Hepatocyte (in vitro differentiated cells): ENCODE results near the gene RABL6. TPM values are rescaled to one million over a fixed set of nuclear protein-coding genes. Genes with fewer than 3 reads are reported as not detected.
A peak's percentile ranks its signal among the peaks of the same experiment; 100 is the strongest.
"Not testable (repeated sequence)": the region's sequence is repeated elsewhere in the genome, so short reads cannot be mapped to it uniquely, and the experiment has no call there.

Experiments
- DNase-seq: peaks from one replicate; pipeline ENCODE4 v3.0.0-alpha.2; 2016; ENCODE audit warnings: low spot score
- H2AFZ ChIP-seq: fragments of 200-600 bp; sonication (generic); 2 replicates; pipeline ENCODE4 v1.6.0; 2016; ENCODE audit warnings: antibody characterized with exemption, mild to moderate bottlenecking
- H3K27ac ChIP-seq: fragments of 200-600 bp; sonication (generic); 2 replicates; pipeline ENCODE4 v1.5.1; 2016; ENCODE audit warnings: mild to moderate bottlenecking
- H3K27me3 ChIP-seq: fragments of 200-600 bp; sonication (generic); 2 replicates; pipeline ENCODE4 v1.6.1; 2016
- H3K36me3 ChIP-seq: fragments of 200-600 bp; sonication (generic); replicated peaks from 2 replicates; pipeline ENCODE4 v1.5.1; 2016; ENCODE audit warnings: low read depth; ENCODE audit not compliant: insufficient read depth
- H3K4me1 ChIP-seq: fragments of 200-600 bp; sonication (generic); 2 replicates; pipeline ENCODE4 v1.5.1; 2016; ENCODE audit warnings: mild to moderate bottlenecking, moderate library complexity; ENCODE audit not compliant: insufficient read depth
- H3K4me2 ChIP-seq: fragments of 200-600 bp; sonication (generic); 2 replicates; pipeline ENCODE4 v1.6.0; 2016
- H3K4me3 ChIP-seq: fragments of 200-600 bp; sonication (generic); 2 replicates; pipeline ENCODE4 v1.5.1; 2016; ENCODE audit warnings: mild to moderate bottlenecking
- H3K79me2 ChIP-seq: fragments of 200-600 bp; sonication (generic); 2 replicates; pipeline ENCODE4 v1.6.0; 2017; ENCODE audit warnings: mild to moderate bottlenecking
- H3K9me2 ChIP-seq: fragments of 200-600 bp; sonication (generic); replicated peaks from 2 replicates; pipeline ENCODE4 v1.6.0; 2017; ENCODE audit warnings: mild to moderate bottlenecking; ENCODE audit not compliant: insufficient read depth
- H3K9me3 ChIP-seq: fragments of 200-600 bp; sonication (generic); 2 replicates; pipeline ENCODE4 v1.5.1; 2016; ENCODE audit warnings: low read depth, mild to moderate bottlenecking
- H4K20me1 ChIP-seq: fragments of 200-600 bp; sonication (generic); 2 replicates; pipeline ENCODE4 v1.6.0; 2016; ENCODE audit warnings: mild to moderate bottlenecking; ENCODE audit not compliant: insufficient read depth, poor library complexity, severe bottlenecking
- EZH2 ChIP-seq: fragments of 200-600 bp; sonication (generic); IDR thresholded peaks from 2 replicates; pipeline ENCODE4 v1.6.1; 2016; ENCODE audit warnings: antibody characterized with exemption, mild to moderate bottlenecking, borderline replicate concordance
- EZH2phosphoT487 ChIP-seq: fragments of 200-600 bp; sonication (generic); IDR thresholded peaks from one replicate; pipeline ENCODE4 v1.6.1; 2018; ENCODE audit warnings: antibody characterized with exemption, mild to moderate bottlenecking, low read depth, moderate library complexity; ENCODE audit not compliant: unreplicated experiment, severe bottlenecking
- WGBS: methylation state at CpG from one replicate; pipeline ENCODE4 v1.1.6; 2016; ENCODE audit warnings: low lambda C conversion rate; ENCODE audit errors: missing lambda C conversion rate; 5-methylcytosine and 5-hydroxymethylcytosine counted together
- polyA plus RNA-seq: library from polyadenylated mRNA; unstranded; fragments of >200 nt; fragmentation: Nextera tagmentation; extraction: Ambion mirVana; gene quantifications from 2 replicates; pipeline ENCODE4 v1.2.1, GENCODE V29; 2016
- total RNA-seq: library from RNA; depleted of rRNA; stranded (reverse); fragments of >200 nt; gene quantifications from 2 replicates; pipeline ENCODE4 v1.2.3, GENCODE V29; 2014
- TF ChIP-seq, protein P1 (sequence below): fragments of 200-600 bp; sonication (generic); IDR thresholded peaks from 2 replicates; pipeline ENCODE4 v1.5.1; 2016; ENCODE audit warnings: antibody characterized with exemption, mild to moderate bottlenecking; ENCODE audit not compliant: poor library complexity

Gene RABL6
- total and polyA plus RNA-seq, 2 experiments from 2014 or later: 72.3 to 103 TPM

DNA sequence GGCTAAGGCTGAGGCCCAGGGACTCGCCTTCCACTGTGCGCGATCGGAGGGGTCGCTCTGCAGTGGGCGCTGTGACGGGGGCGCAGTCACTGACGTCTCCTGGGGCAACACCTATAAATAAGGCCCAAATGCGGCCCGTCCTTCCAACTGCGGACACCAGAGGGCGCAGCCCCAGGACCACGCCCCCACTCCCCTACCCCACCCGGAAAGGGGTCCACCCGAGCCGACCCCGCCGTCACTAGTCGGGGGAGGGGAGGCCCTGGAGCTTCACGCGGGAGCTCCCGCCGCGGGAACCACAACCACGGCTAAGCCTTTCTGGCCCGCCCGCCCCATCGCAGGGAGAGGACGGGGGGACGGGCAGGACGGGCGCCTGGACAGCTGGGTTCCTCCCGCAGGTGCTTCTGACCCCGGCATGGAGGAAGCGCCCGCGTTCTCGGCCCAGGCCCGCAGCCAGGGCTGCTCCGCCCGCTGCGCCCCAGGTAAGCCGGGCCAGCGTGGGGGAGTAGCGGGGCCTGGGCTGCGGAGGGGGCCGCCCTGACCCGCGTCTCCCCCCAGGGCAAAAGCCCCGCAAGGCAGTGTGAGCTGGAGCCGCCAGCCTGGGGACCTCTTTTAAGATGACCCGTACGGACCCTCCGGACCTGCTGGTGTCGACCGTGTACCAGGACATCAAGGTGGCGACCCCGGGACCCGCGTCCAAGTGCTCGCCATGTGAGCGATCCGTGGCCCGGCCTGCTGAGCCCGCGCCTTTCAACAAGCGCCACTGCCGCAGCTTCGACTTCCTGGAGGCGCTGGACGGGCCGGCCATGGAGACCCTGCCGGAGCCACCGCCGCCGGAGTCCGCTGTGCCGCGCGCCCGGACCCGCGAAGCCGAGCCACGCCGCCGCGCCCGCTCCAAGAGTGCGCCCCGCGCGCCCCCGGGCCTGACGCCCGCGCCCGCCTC is 36.3 kb downstream of the RABL6 start:
- WGBS: 69% methylated on average over 25 of the region's 99 CpGs
- DNase-seq, H3K9me3 ChIP-seq, H3K27ac ChIP-seq, H3K79me2 ChIP-seq, H3K27me3 ChIP-seq, H3K4me3 ChIP-seq, H3K9me2 ChIP-seq, H4K20me1 ChIP-seq, H3K36me3 ChIP-seq, H2AFZ ChIP-seq: not testable (repeated sequence)
- Histone ChIP-seq H3K4me1 (peaks cover 37% of the 10 kb centered on the region), H3K4me2 (peak overlapping the region; percentile 97)
- TF ChIP-seq, protein P1, sequence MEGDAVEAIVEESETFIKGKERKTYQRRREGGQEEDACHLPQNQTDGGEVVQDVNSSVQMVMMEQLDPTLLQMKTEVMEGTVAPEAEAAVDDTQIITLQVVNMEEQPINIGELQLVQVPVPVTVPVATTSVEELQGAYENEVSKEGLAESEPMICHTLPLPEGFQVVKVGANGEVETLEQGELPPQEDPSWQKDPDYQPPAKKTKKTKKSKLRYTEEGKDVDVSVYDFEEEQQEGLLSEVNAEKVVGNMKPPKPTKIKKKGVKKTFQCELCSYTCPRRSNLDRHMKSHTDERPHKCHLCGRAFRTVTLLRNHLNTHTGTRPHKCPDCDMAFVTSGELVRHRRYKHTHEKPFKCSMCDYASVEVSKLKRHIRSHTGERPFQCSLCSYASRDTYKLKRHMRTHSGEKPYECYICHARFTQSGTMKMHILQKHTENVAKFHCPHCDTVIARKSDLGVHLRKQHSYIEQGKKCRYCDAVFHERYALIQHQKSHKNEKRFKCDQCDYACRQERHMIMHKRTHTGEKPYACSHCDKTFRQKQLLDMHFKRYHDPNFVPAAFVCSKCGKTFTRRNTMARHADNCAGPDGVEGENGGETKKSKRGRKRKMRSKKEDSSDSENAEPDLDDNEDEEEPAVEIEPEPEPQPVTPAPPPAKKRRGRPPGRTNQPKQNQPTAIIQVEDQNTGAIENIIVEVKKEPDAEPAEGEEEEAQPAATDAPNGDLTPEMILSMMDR: peak; percentile 48

DNA sequence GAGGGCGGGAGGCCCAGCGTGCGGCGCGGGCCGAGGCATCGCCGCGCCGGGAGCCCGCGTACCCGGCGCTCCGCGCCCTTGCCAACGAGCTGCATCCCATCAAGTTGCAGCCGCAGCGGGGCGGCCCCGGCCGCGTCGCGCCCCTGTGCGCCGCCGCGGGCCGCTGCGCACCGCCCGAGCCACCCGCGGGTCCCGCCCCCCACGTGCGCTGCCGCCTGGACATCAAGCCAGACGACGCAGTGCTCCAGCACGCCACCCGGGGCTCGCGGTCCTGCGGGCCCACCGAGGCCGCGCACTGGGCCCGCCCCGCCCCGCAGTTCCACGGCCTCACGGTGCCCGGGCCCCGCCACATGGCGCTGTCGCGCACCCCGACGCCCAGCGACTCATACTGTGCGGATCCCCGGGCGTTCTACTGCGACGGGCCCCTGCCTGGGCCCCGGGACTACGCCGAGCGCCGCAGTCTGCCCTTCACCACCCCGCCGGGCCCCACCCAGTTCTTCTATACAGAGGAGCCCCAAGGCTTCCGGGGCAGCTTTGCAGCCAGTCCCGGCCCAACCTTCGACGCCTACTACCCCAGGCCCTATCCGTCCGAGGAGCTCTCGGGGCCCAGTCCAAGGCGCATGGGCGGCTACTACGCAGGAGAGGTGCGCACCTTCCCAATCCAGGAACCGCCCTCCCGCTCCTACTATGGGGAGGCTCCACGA is 37.2 kb downstream of the RABL6 start:
- peaks cover 35% of the 10 kb centered on the region for H3K4me1 ChIP-seq
- no peak overlapping the region for H3K4me2 ChIP-seq
- H3K36me3 ChIP-seq: no peaks in the 10 kb centered on the region
- H4K20me1 ChIP-seq: peaks cover 3% of the 10 kb centered on the region
- H3K79me2 ChIP-seq: peaks cover 3% of the 10 kb centered on the region
- WGBS: 93% methylated on average over 29 of the region's 88 CpGs
- H3K9me3 ChIP-seq: no peaks in the 10 kb centered on the region
- no peak overlapping the region for H3K27ac ChIP-seq
- no peak for DNase-seq
- H3K4me3 ChIP-seq: no peak overlapping the region
- no peaks in the 10 kb centered on the region for H3K9me2 ChIP-seq
- no peak overlapping the region for H2AFZ ChIP-seq
- TF ChIP-seq EZH2: no peak
- TF ChIP-seq, protein P1: no peak
- TF ChIP-seq EZH2phosphoT487: no peak
- H3K27me3 ChIP-seq: no peaks in the 10 kb centered on the region

DNA sequence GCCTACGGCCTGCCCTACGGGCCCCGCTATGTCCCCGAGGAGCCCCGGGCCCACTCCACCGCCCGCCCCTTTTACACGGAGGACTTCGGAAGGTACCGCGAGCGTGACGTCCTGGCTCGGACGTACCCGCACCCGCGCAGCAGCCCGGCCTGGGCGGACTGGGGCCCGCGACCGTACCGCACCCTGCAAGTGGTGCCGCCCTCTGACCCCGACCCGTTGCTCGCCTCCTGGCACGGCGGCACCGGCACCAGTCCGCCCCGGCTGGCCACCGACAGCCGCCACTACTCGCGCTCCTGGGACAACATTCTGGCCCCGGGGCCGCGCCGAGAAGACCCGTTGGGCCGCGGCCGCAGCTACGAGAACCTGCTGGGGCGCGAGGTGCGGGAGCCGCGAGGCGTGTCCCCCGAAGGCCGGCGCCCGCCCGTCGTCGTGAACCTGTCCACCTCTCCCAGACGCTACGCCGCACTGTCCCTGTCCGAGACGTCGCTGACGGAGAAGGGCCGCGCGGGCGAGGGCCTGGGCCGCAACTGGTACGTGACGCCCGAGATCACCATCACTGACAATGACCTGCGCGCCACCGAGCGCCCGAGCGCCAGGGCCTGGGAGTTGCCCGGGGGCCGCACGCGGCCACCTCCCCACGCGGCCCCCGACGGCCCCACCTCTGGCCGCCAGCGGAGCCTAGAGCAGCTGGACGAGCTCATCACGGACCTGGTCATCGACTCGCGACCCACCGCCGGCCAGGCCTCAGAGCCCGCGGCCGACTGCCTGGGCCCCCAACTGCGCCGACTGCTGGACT is 37.9 kb downstream of the RABL6 start:
- Histone ChIP-seq H3K36me3 (no peaks in the 10 kb centered on the region), H3K27me3 (no peaks in the 10 kb centered on the region), H2AFZ (no peak overlapping the region), H3K9me3 (no peaks in the 10 kb centered on the region), H3K27ac (no peak overlapping the region), H3K4me3 (no peak overlapping the region), H3K9me2 (no peaks in the 10 kb centered on the region), H3K79me2 (peaks cover 8% of the 10 kb centered on the region), H4K20me1 (peaks cover 11% of the 10 kb centered on the region), H3K4me1 (peaks cover 32% of the 10 kb centered on the region), H3K4me2 (no peak overlapping the region)
- TF ChIP-seq, protein P1: no peak
- TF ChIP-seq EZH2 (no peak), EZH2phosphoT487 (no peak)
- no peak for DNase-seq
- 97% methylated on average over 64 of the region's 102 CpGs for WGBS
